Panc1 (cell line): ENCODE data around the gene OLFML3. TPM values are rescaled to one million over a fixed set of nuclear protein-coding genes. Genes with fewer than 3 reads are reported as not detected.

ENCODE experiments used
- ATAC-seq: fragments of 200-7000 bp; cut with Tn5 transposase; 2 replicates; pipeline ENCODE4 v1.9.1; 2020; ENCODE audit warnings: mild to moderate bottlenecking, moderate library complexity
- BruUV-seq: library from RNA; stranded (reverse); fragments of 400-500 nt; replicated peaks from 2 replicates; lab custom pipeline; 2021; lab: Mats Ljungman, UMichigan
- CTCF ChIA-PET: fragments of 300-600 bp; sonication (Branson Sonifier 250); formaldehyde crosslinking; loops from one replicate; lab custom pipeline; 2022; ENCODE audit warnings: antibody characterized with exemption; lab: Charles Lee
- POLR2A ChIA-PET: fragments of 300-600 bp; sonication (Branson Sonifier 250); formaldehyde crosslinking; loops from one replicate; lab custom pipeline; 2022; ENCODE audit warnings: antibody characterized with exemption; lab: Charles Lee
- DNase-seq: peaks from one replicate; pipeline ENCODE4 v3.0.0-alpha.2; 2010; ENCODE audit warnings: low read depth, low spot score
- H3K27ac ChIP-seq: 2 replicates; pipeline ENCODE4 v1.5.1; 2011; ENCODE audit warnings: mild to moderate bottlenecking, low read length, inconsistent platforms
- H3K27me3 ChIP-seq: fragments of 200-500 bp; sonication (Bioruptor generic); 2 replicates; pipeline ENCODE4 v1.6.0; 2014; ENCODE audit warnings: low read length, inconsistent platforms; ENCODE audit not compliant: control insufficient read depth, insufficient read depth
- H3K36me3 ChIP-seq: fragments of 200-500 bp; sonication (Bioruptor generic); 2 replicates; pipeline ENCODE4 v1.5.1; 2014; ENCODE audit warnings: inconsistent platforms, mild to moderate bottlenecking, low read length, moderate library complexity; ENCODE audit not compliant: control insufficient read depth, insufficient read depth
- H3K4me1 ChIP-seq: 2 replicates; pipeline ENCODE4 v1.5.1; 2011; ENCODE audit warnings: inconsistent platforms, mild to moderate bottlenecking, low read length, moderate library complexity; ENCODE audit not compliant: control insufficient read depth, insufficient read depth
- H3K4me3 ChIP-seq, 2 experiments: 2 replicates each; pipeline ENCODE4 v1.5.1; 2011 to 2012; ENCODE audit warnings: low read depth in 2 of 2, low read length in 2 of 2, mild to moderate bottlenecking in 2 of 2, inconsistent platforms in 1 of 2, moderate library complexity in 1 of 2
- H3K9me3 ChIP-seq: fragments of 200-500 bp; sonication (Bioruptor generic); 2 replicates; pipeline ENCODE4 v1.5.1; 2014; ENCODE audit warnings: low read depth, mild to moderate bottlenecking, inconsistent platforms, low read length, moderate library complexity; ENCODE audit not compliant: control insufficient read depth, insufficient read depth
- CTCF ChIP-seq: fragments of 450-650 bp; IDR thresholded peaks from 2 replicates; pipeline ENCODE4 v1.5.1; 2017; ENCODE audit warnings: mild to moderate bottlenecking
- POLR2AphosphoS5 ChIP-seq: IDR thresholded peaks from 2 replicates; pipeline ENCODE4 v1.6.1; 2012; ENCODE audit warnings: mild to moderate bottlenecking, low read depth, low read length, moderate library complexity
- REST ChIP-seq, 2 experiments: IDR thresholded peaks; 2 replicates each; pipeline ENCODE4 v1.6.1; 2011 to 2012; ENCODE audit warnings: low read depth in 2 of 2, control low read depth in 1 of 2, low read length in 1 of 2, mild to moderate bottlenecking in 1 of 2, moderate library complexity in 1 of 2; ENCODE audit not compliant: insufficient read depth in 1 of 2
- SIN3A ChIP-seq: IDR thresholded peaks from 2 replicates; pipeline ENCODE4 v1.6.1; 2012; ENCODE audit warnings: low read depth, mild to moderate bottlenecking, low read length, moderate library complexity, borderline replicate concordance; ENCODE audit not compliant: insufficient read depth
- TCF7L2 ChIP-seq: IDR thresholded peaks from 2 replicates; pipeline ENCODE4 v1.6.1; 2011; ENCODE audit warnings: mild to moderate bottlenecking, low read depth, low read length, inconsistent platforms
- in situ Hi-C: cut with HindIII; loops from 2 replicates; pipeline ENCODE4 v1.10.0; 2016; ENCODE audit warnings: low sequenced_read_pairs, low pct_unique_long_range_greater_than_20kb
- intact Hi-C: fragments of 100-400 bp; cut with micrococcal nuclease; formaldehyde crosslinking; loops from one replicate; pipeline ENCODE4 v1.10.0; 2022; ENCODE audit not compliant: unreplicated experiment
- total RNA-seq: library from RNA; stranded (reverse); gene quantifications from one replicate; pipeline ENCODE4 v1.2.1, GENCODE V29; 2021; ENCODE audit not compliant: unreplicated experiment

OLFML3 gene
- total RNA-seq, 1 experiment from 2014 or later = 0.15 TPM

- no peaks in the 10 kb centered on the region for H3K4me1 ChIP-seq
- H3K27ac ChIP-seq = no peak overlapping the region
- no peaks in the 10 kb centered on the region for H3K9me3 ChIP-seq
- ATAC-seq = no peak
- BruUV-seq = no TSS peak
- in situ Hi-C loops (no loop called here), intact Hi-C loops (no loop called here)
- TF ChIP-seq POLR2AphosphoS5 (no peak), SIN3A (no peak), CTCF (no peak), REST (IDR thresholded peaks at IDR 0.05; ENCODE audit: insufficient read depth in 1 of 2, low read depth in 2 of 2, low read length in 1 of 2) (no peak), TCF7L2 (no peak)
- H3K36me3 ChIP-seq = no peaks in the 10 kb centered on the region; the same call in 1 of the 2 replicates
- no peaks in the 10 kb centered on the region for H3K27me3 ChIP-seq
- ChIA-PET CTCF (no interaction called here), POLR2A (no interaction called here)
- no peak overlapping the region for H3K4me3 ChIP-seq
- DNase-seq = no peak
Observed at GRCh38 chr1:113940365-113941244, 38.7 kb upstream of the OLFML3 start.

GRCh38 chr1:113941245-113941559, 38.1 kb upstream of the OLFML3 start:
- no TSS peak for BruUV-seq
- no peak for DNase-seq

More at GRCh38 chr1:113941245-113941559, 38.1 kb upstream of the OLFML3 start:
- ATAC-seq = no peak
- Histone ChIP-seq H3K27ac (no peak overlapping the region), H3K27me3 (no peaks in the 10 kb centered on the region), H3K9me3 (no peaks in the 10 kb centered on the region), H3K36me3 (no peaks in the 10 kb centered on the region; the same call in 1 of the 2 replicates), H3K4me1 (no peaks in the 10 kb centered on the region), H3K4me3 (no peak overlapping the region)
- intact Hi-C loops = no loop called here
- in situ Hi-C loops = no loop called here
- POLR2A ChIA-PET = no interaction called here
- CTCF ChIA-PET = no interaction called here
- TF ChIP-seq CTCF = no peak
- TF ChIP-seq POLR2AphosphoS5 = no peak
- TF ChIP-seq SIN3A = no peak
- TF ChIP-seq REST (IDR thresholded peaks at IDR 0.05; ENCODE audit: insufficient read depth in 1 of 2, low read depth in 2 of 2, low read length in 1 of 2) = no peak
- no peak for TF ChIP-seq TCF7L2
